IPS-18a (cell line): ENCODE data around the gene ARHGEF37.

ENCODE experiments used
- H3K27ac ChIP-seq: one replicate; pipeline ENCODE4 v1.5.1; 2013; ENCODE audit warnings: low read length
- H3K27me3 ChIP-seq: one replicate; pipeline ENCODE4 v1.6.1; 2013; ENCODE audit warnings: mild to moderate bottlenecking, low read length; ENCODE audit not compliant: control insufficient read depth, insufficient read depth
- H3K36me3 ChIP-seq: one replicate; pipeline ENCODE4 v1.6.1; 2013; ENCODE audit warnings: low read depth, low read length; ENCODE audit not compliant: control insufficient read depth
- H3K4me1 ChIP-seq: one replicate; pipeline ENCODE4 v1.6.1; 2013; ENCODE audit warnings: low read depth, low read length; ENCODE audit not compliant: control insufficient read depth
- H3K4me3 ChIP-seq: one replicate; pipeline ENCODE4 v1.5.1; 2013; ENCODE audit warnings: low read length
- H3K9ac ChIP-seq: one replicate; pipeline ENCODE4 v1.6.1; 2013; ENCODE audit warnings: mild to moderate bottlenecking, low read length, moderate library complexity
- H3K9me3 ChIP-seq: one replicate; pipeline ENCODE4 v1.6.1; 2013; ENCODE audit warnings: low read depth, low read length; ENCODE audit not compliant: control insufficient read depth

ARHGEF37 gene

GRCh38 chr5:149572170-149572569 lies 9.1 kb upstream of the ARHGEF37 start:
- no peaks in the 10 kb centered on the region for H3K4me1 ChIP-seq
- no peaks in the 10 kb centered on the region for H3K9me3 ChIP-seq
- H3K36me3 ChIP-seq: no peaks in the 10 kb centered on the region
- no peak overlapping the region for H3K27ac ChIP-seq
- no peaks in the 10 kb centered on the region for H3K27me3 ChIP-seq
- H3K4me3 ChIP-seq: no peak overlapping the region
- H3K9ac ChIP-seq: no peak overlapping the region

GRCh38 chr5:149572576-149573231 lies 8.6 kb upstream of the ARHGEF37 start:
- H3K27me3 ChIP-seq: no peaks in the 10 kb centered on the region
- no peak overlapping the region for H3K9ac ChIP-seq
- H3K36me3 ChIP-seq: no peaks in the 10 kb centered on the region
- H3K4me1 ChIP-seq: no peaks in the 10 kb centered on the region
- H3K9me3 ChIP-seq: no peaks in the 10 kb centered on the region
- no peak overlapping the region for H3K4me3 ChIP-seq
- no peak overlapping the region for H3K27ac ChIP-seq

- Histone ChIP-seq H3K9ac (no peak overlapping the region), H3K4me3 (no peak overlapping the region), H3K27me3 (peaks cover 5% of the 10 kb centered on the region), H3K4me1 (no peaks in the 10 kb centered on the region), H3K27ac (no peak overlapping the region), H3K9me3 (no peaks in the 10 kb centered on the region), H3K36me3 (no peaks in the 10 kb centered on the region)
Measured at GRCh38 chr5:149575131-149575530, 6.2 kb upstream of the ARHGEF37 start.

- Histone ChIP-seq H3K9ac (no peak overlapping the region), H3K4me1 (peaks cover 4% of the 10 kb centered on the region), H3K36me3 (no peaks in the 10 kb centered on the region), H3K27ac (no peak overlapping the region), H3K9me3 (no peaks in the 10 kb centered on the region), H3K27me3 (peaks cover 14% of the 10 kb centered on the region), H3K4me3 (no peak overlapping the region)
Measured at GRCh38 chr5:149576021-149576420, 5.3 kb upstream of the ARHGEF37 start.

- Histone ChIP-seq H3K9me3 (no peaks in the 10 kb centered on the region), H3K27ac (no peak overlapping the region), H3K4me3 (no peak overlapping the region), H3K4me1 (peaks cover 14% of the 10 kb centered on the region), H3K9ac (no peak overlapping the region), H3K36me3 (no peaks in the 10 kb centered on the region), H3K27me3 (peaks cover 26% of the 10 kb centered on the region)
Measured at GRCh38 chr5:149578896-149579295, 2.4 kb upstream of the ARHGEF37 start.

GRCh38 chr5:149580808-149581191 lies 498 bp upstream of the ARHGEF37 start:
- Histone ChIP-seq H3K9me3 (no peaks in the 10 kb centered on the region), H3K27ac (no peak overlapping the region), H3K4me3 (peak overlapping the region; percentile 61), H3K27me3 (peaks cover 26% of the 10 kb centered on the region), H3K36me3 (no peaks in the 10 kb centered on the region), H3K9ac (no peak overlapping the region), H3K4me1 (peaks cover 14% of the 10 kb centered on the region)

GRCh38 chr5:149581931-149582768 lies 852 bp downstream of the ARHGEF37 start:
- Histone ChIP-seq H3K9ac (no peak overlapping the region), H3K36me3 (no peaks in the 10 kb centered on the region), H3K27ac (no peak overlapping the region), H3K4me3 (peak overlapping the region; percentile 61), H3K27me3 (peaks cover 26% of the 10 kb centered on the region), H3K4me1 (peaks cover 14% of the 10 kb centered on the region), H3K9me3 (no peaks in the 10 kb centered on the region)

- Histone ChIP-seq H3K9me3 (no peaks in the 10 kb centered on the region), H3K9ac (no peak overlapping the region), H3K27ac (no peak overlapping the region), H3K27me3 (peaks cover 26% of the 10 kb centered on the region), H3K4me3 (no peak overlapping the region), H3K4me1 (peaks cover 14% of the 10 kb centered on the region), H3K36me3 (no peaks in the 10 kb centered on the region)
Measured at GRCh38 chr5:149583394-149583793, 2.1 kb downstream of the ARHGEF37 start.

DNA sequence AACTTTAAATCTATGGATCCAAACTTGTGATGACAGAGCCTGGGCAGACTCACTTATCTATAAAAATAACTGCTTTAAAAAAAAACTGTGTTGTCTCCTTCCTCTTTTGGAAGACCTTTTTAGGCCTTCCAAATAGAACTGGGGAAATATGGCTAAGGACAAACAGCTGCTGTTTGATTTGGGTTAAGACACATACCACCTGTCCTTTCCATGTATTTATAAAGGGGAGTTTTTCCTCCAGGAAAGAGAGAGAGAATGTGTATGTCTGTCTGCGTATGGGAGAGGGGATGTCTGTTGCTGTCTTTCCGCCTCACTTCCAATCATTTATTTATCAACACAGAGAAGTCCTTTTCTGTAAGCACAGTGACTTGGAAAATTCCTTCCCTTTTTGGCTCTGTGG lies 2.8 kb downstream of the ARHGEF37 start:
- Histone ChIP-seq H3K36me3 (no peaks in the 10 kb centered on the region), H3K4me3 (no peak overlapping the region), H3K27ac (no peak overlapping the region), H3K9me3 (no peaks in the 10 kb centered on the region), H3K9ac (no peak overlapping the region), H3K4me1 (peaks cover 14% of the 10 kb centered on the region), H3K27me3 (peaks cover 26% of the 10 kb centered on the region)

GRCh38 chr5:149585910-149586309 lies 4.6 kb downstream of the ARHGEF37 start:
- Histone ChIP-seq H3K9me3 (no peaks in the 10 kb centered on the region), H3K4me3 (no peak overlapping the region), H3K36me3 (no peaks in the 10 kb centered on the region), H3K9ac (no peak overlapping the region), H3K4me1 (peaks cover 10% of the 10 kb centered on the region), H3K27ac (no peak overlapping the region), H3K27me3 (peaks cover 13% of the 10 kb centered on the region)

GRCh38 chr5:149586708-149587318 lies 5.5 kb downstream of the ARHGEF37 start:
- H3K36me3 ChIP-seq: no peaks in the 10 kb centered on the region

More at GRCh38 chr5:149586708-149587318, 5.5 kb downstream of the ARHGEF37 start:
- no peak overlapping the region for H3K27ac ChIP-seq
- H3K27me3 ChIP-seq: peaks cover 4% of the 10 kb centered on the region
- H3K9me3 ChIP-seq: no peaks in the 10 kb centered on the region
- peaks cover 7% of the 10 kb centered on the region for H3K4me1 ChIP-seq
- H3K4me3 ChIP-seq: no peak overlapping the region
- H3K9ac ChIP-seq: no peak overlapping the region
